GM10248 (cell line): ENCODE results near the gene C1GALT1C1L.

Source experiments
- CTCF ChIA-PET: fragments of 300-600 bp; sonication (Branson Sonifier 250); formaldehyde crosslinking; extraction: SDS; loops from one replicate; lab custom pipeline; 2021; ENCODE audit warnings: antibody characterized with exemption; lab: Yijun Ruan, JAX
- POLR2A ChIA-PET: fragments of 350-650 bp; sonication (Branson Sonifier 250); formaldehyde crosslinking; extraction: SDS; loops from one replicate; lab custom pipeline; 2020; ENCODE audit warnings: antibody characterized with exemption; lab: Yijun Ruan, JAX
- DNase-seq: peaks from one replicate; pipeline ENCODE4 v3.0.0; 2012; ENCODE audit errors: extremely low spot score
- TF ChIP-seq, protein P1 (sequence below): IDR thresholded peaks from 2 replicates; pipeline ENCODE4 v1.5.1; 2012; ENCODE audit warnings: mild to moderate bottlenecking, low read depth; ENCODE audit errors: extremely low read depth, missing control alignments, control extremely low read depth

The C1GALT1C1L gene

DNA sequence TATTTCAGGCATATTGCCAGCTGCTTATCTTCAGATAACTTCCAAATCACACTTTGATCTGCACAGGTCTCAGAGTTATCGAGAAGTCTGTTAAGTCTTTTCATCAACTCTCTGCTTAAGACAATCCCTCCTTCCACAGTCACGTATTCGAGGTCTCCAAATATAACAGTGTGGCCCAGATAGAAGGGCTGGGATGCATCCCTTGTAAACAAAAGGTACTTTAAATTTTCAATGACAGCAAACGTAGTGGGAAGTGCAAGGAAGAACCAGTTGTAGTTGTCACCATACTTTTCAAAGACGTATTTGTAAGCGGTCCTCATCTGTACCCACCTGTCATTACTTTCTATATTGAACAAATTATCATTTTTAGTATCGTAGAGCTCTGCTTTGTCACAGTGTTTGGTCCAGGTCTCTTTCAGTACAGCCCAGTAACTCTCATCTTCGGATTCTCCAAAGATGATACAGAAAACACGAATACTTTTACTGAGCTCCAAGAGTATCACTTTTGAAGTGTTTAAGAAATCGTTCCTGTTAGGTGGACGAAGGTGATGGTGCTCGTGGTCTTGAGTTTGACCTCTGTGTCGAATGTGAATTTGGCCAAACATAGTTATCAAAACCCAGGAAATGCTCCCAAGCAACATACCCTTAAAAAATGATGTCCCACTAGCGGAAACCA, 445 bp downstream of the C1GALT1C1L start:
- TF ChIP-seq, protein P1, sequence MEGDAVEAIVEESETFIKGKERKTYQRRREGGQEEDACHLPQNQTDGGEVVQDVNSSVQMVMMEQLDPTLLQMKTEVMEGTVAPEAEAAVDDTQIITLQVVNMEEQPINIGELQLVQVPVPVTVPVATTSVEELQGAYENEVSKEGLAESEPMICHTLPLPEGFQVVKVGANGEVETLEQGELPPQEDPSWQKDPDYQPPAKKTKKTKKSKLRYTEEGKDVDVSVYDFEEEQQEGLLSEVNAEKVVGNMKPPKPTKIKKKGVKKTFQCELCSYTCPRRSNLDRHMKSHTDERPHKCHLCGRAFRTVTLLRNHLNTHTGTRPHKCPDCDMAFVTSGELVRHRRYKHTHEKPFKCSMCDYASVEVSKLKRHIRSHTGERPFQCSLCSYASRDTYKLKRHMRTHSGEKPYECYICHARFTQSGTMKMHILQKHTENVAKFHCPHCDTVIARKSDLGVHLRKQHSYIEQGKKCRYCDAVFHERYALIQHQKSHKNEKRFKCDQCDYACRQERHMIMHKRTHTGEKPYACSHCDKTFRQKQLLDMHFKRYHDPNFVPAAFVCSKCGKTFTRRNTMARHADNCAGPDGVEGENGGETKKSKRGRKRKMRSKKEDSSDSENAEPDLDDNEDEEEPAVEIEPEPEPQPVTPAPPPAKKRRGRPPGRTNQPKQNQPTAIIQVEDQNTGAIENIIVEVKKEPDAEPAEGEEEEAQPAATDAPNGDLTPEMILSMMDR = no peak
- ChIA-PET POLR2A (no interaction called here), CTCF (interaction anchor here (1.6 kb wide), 1 partner anchor 12 kb away, joined by 4 read pairs; no protein-coding TSS in a partner anchor)
- no peak for DNase-seq

DNA sequence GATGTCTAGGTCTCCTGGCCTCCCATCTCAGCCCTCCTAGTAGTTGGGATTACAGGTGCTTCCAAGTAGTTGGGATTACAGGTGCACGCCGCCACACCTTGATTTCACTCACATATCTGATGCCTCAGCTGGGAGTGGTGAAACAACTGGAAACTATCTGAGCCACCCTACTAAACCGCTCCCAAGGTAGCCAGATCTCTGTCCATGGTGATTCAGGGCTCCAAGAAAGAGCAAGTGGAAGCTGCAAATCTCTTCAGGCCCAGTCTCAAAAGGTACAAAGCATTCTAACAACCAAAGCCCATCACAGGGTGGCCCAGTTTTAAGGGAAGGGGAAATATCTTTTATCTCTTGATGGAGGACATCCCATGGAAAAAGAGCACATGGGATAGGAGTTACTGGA, 19.0 kb downstream of the C1GALT1C1L start:
- no peak for DNase-seq
- TF ChIP-seq, protein P1 = no peak
- POLR2A ChIA-PET = no interaction called here
- CTCF ChIA-PET = interaction anchor here (1.2 kb wide), 1 partner anchor 9 kb away, joined by 5 read pairs; no protein-coding TSS in a partner anchor

DNA sequence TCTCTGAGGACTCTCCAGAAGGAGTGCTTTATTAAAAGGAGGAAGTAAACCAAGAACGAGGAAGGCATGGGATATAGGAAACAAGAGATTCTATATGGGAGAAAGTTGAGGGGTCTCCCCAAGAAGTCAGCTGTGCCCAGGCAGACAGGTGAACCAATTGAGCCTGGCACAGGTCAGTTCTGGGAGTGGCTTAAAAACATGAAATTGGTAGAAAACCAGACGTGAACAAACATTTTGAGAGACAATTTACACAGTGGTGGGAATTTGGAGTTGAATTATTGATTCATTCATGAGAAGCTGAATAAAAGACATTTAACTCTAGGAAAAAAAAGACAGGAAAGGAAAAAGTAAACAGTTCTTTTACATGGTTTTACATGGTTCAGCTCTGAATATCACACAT, 22.7 kb downstream of the C1GALT1C1L start:
- TF ChIP-seq, protein P1 = no peak
- ChIA-PET CTCF (no interaction called here), POLR2A (no interaction called here)
- no peak for DNase-seq

DNA sequence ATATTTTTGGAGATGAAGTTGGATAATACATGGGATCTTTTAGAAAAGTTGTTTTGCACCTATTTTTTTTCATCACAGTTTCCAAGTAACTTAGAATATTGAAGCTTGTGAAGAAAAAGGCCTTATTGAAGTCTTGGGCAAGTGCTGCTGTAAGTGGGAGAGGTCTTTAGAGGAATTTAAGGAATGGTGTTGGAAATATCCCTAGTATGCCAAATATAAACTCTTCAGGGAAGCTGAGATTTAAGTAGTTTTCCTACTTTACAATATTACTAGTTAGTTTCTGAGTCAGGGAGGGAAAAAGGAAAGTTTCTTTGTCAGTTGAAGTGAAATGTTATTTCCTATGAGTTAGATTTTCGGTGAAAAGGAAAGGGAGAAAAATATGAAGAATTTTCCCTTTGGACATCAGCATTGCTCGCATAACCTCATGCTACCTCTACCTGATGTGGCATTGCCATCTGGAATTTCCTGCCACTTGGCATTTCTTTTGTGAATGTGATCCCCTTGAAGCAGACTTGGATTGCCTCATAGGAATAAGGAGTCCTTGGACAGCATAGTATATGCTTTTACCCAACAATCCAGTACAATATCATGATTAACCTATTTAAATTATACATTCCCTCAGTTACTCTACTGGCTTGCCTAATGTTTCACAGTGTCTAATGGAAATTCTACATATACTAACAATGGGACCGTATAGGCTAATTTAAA, 27.1 kb downstream of the C1GALT1C1L start:
- TF ChIP-seq, protein P1 = no peak
- ChIA-PET CTCF (interaction anchor here (2.3 kb wide), 1 partner anchor 9 kb away, joined by 5 read pairs; no protein-coding TSS in a partner anchor), POLR2A (no interaction called here)
- no peak for DNase-seq

DNA sequence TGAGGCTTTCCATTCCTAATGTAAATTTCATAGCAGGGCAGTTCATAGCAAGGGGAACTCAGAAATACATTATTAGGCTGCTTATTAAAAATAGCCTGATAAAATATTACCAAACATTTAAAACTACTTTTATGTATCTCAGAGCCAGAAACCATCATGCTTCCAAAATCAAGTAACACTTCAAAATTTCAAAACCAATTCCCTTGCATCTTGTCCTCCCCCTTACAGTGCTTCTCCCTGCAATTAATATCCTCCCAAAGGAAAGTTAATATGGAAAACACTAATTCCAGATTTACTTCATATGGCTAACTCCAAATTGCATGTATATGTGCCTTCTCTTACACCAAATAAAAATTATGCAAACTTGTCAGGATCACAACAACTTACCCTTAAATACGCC, 32.5 kb downstream of the C1GALT1C1L start:
- ChIA-PET POLR2A (no interaction called here), CTCF (interaction anchor here (1.6 kb wide), 1 partner anchor 10 kb away, joined by 4 read pairs; no protein-coding TSS in a partner anchor)
- DNase-seq = no peak
- TF ChIP-seq, protein P1 = no peak

DNA sequence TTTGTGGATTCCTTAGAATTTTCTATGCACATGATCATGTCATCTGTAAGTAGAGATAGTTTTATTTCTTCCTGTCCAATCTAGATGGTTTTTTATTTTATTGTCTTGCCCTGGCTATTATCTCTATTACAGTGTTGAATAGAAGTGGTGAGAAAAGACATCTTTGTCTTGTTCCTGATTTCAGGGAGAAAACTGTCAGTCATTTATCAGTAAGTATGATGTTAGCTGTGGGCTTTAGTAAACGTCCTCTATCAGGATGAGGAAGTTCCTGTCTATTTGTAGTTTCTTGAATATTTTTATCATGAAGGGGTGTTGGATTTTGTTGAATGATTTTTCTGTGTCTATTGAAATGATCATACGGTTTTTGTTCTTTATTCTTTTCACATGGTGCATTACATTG, 33.9 kb downstream of the C1GALT1C1L start:
- no peak for DNase-seq
- POLR2A ChIA-PET = no interaction called here
- TF ChIP-seq, protein P1 = no peak
- CTCF ChIA-PET = no interaction called here
